SK-N-SH (cell line): Measurements from ENCODE around the gene INO80. TPM values are rescaled to one million over a fixed set of nuclear protein-coding genes. Genes with fewer than 3 reads are reported as not detected.
A peak's percentile ranks its signal among the peaks of the same experiment; 100 is the strongest.

Experiments used
- CTCF ChIA-PET: fragments of 300-600, 350-600 bp; formaldehyde crosslinking; extraction: SDS; loops from one replicate; lab custom pipeline; 2021; lab: Yijun Ruan, JAX
- POLR2A ChIA-PET: fragments of 350-600 bp; sonication (Branson Sonifier 250); formaldehyde crosslinking; extraction: SDS; loops from one replicate; lab custom pipeline; 2020; ENCODE audit warnings: antibody characterized with exemption, inconsistent platforms; lab: Yijun Ruan, JAX
- DNase-seq: peaks from one replicate; pipeline ENCODE4 v3.0.0; 2012
- H2AFZ ChIP-seq: fragments of 200-600 bp; sonication (generic); 2 replicates; pipeline ENCODE4 v1.8.1; 2016; ENCODE audit warnings: antibody characterized with exemption, mild to moderate bottlenecking, low read depth
- H3F3A ChIP-seq: fragments of 200-600 bp; sonication (generic); replicated peaks from 2 replicates; pipeline ENCODE3; 2016; ENCODE audit warnings: antibody characterized with exemption, mild to moderate bottlenecking; ENCODE audit not compliant: insufficient read depth
- H3K27ac ChIP-seq, 2 experiments: fragments of 200-500 bp in 1 of 2; fragments of 200-600 bp in 1 of 2; sonication (Bioruptor generic) in 1 of 2; sonication (generic), shearing (Covaris generic) in 1 of 2; 2 replicates each; pipeline versions ENCODE4 v1.5.1 to v1.6.1; 2014 to 2016; ENCODE audit warnings: low read depth in 2 of 2, inconsistent platforms in 1 of 2, low read length in 1 of 2, mild to moderate bottlenecking in 1 of 2, mixed read lengths in 1 of 2
- H3K27me3 ChIP-seq: fragments of 200-600 bp; sonication (generic), shearing (Covaris generic); 2 replicates; pipeline ENCODE4 v1.6.1; 2016; ENCODE audit warnings: mixed run types; ENCODE audit not compliant: insufficient read depth
- H3K36me3 ChIP-seq, 2 experiments: fragments of 200-500 bp in 1 of 2; fragments of 200-600 bp in 1 of 2; sonication (Bioruptor generic) in 1 of 2; sonication (generic) in 1 of 2; replicated peaks in 1 of 2; 2 replicates each; pipeline versions ENCODE3 to v1.5.1; 2014 to 2016; ENCODE audit warnings: low read length in 1 of 2, mild to moderate bottlenecking in 1 of 2; ENCODE audit not compliant: insufficient read depth in 2 of 2, control insufficient read depth in 1 of 2
- H3K4me1 ChIP-seq, 2 experiments: fragments of 200-500 bp in 1 of 2; fragments of 200-600 bp in 1 of 2; sonication (Bioruptor generic) in 1 of 2; sonication (generic), shearing (Covaris generic) in 1 of 2; 2 replicates each; pipeline versions ENCODE4 v1.5.1 to v1.6.1; 2014 to 2016; ENCODE audit warnings: low read depth in 1 of 2, low read length in 1 of 2, mixed run types in 1 of 2; ENCODE audit not compliant: insufficient read depth in 2 of 2, control insufficient read depth in 1 of 2
- H3K4me2 ChIP-seq: fragments of 200-600 bp; sonication (generic), shearing (Covaris generic); 2 replicates; pipeline ENCODE4 v1.6.1; 2017; ENCODE audit warnings: mixed run types
- H3K4me3 ChIP-seq, 2 experiments: fragments of 200-500 bp in 1 of 2; fragments of 200-600 bp in 1 of 2; sonication (Bioruptor generic) in 1 of 2; sonication (generic), shearing (Covaris generic) in 1 of 2; 2 replicates each; pipeline versions ENCODE4 v1.5.1 to v1.8.1; 2014 to 2016; ENCODE audit warnings: low read depth in 2 of 2, inconsistent platforms in 1 of 2, low read length in 1 of 2, mild to moderate bottlenecking in 1 of 2, mixed read lengths in 1 of 2, moderate library complexity in 1 of 2
- H3K79me2 ChIP-seq: fragments of 200-600 bp; sonication (generic); 2 replicates; pipeline ENCODE4 v1.8.1; 2017; ENCODE audit warnings: mild to moderate bottlenecking; ENCODE audit not compliant: insufficient read depth
- H3K9ac ChIP-seq: fragments of 200-600 bp; sonication (generic); 2 replicates; pipeline ENCODE4 v1.6.1; 2017; ENCODE audit warnings: mixed run types
- H3K9me2 ChIP-seq: fragments of 200-600 bp; sonication (generic); 2 replicates; pipeline ENCODE4 v1.6.1; 2017; ENCODE audit warnings: mixed run types
- H3K9me3 ChIP-seq: fragments of 200-600 bp; sonication (generic); 2 replicates; pipeline ENCODE4 v1.6.1; 2017; ENCODE audit warnings: mixed run types, mild to moderate bottlenecking, moderate library complexity
- H4K20me1 ChIP-seq: fragments of 200-600 bp; sonication (generic); 2 replicates; pipeline ENCODE4 v1.6.1; 2017; ENCODE audit warnings: mild to moderate bottlenecking, mixed run types; ENCODE audit not compliant: insufficient read depth
- ELF1 ChIP-seq: IDR thresholded peaks from 2 replicates; pipeline ENCODE4 v1.4.0; 2012
- FOXJ3 ChIP-seq: sonication (generic); formaldehyde crosslinking; IDR thresholded peaks from 2 replicates; pipeline ENCODE4 v1.5.1; 2020; ENCODE audit warnings: mild to moderate bottlenecking, missing genetic modification reagents
- MAX ChIP-seq: IDR thresholded peaks from 2 replicates; pipeline ENCODE4 v1.4.0; 2012; ENCODE audit warnings: low read depth
- MEF2A ChIP-seq: IDR thresholded peaks from 2 replicates; pipeline ENCODE4 v1.4.0; 2012; ENCODE audit warnings: low read depth, borderline replicate concordance
- PBX3 ChIP-seq: IDR thresholded peaks from 2 replicates; pipeline ENCODE4; 2012
- POLR2AphosphoS5 ChIP-seq: IDR thresholded peaks from 2 replicates; pipeline ENCODE4 v1.6.1; 2012; ENCODE audit warnings: low read depth, low read length
- RAD21 ChIP-seq: IDR thresholded peaks from 2 replicates; pipeline ENCODE4 v1.6.1; 2012; ENCODE audit warnings: mild to moderate bottlenecking, low read length
- RCOR1 ChIP-seq: fragments of 150-350 bp; IDR thresholded peaks from 2 replicates; pipeline ENCODE4 v1.6.1; 2017; ENCODE audit warnings: antibody characterized with exemption, low read length
- SIN3A ChIP-seq: IDR thresholded peaks from 2 replicates; pipeline ENCODE4 v1.6.1; 2012; ENCODE audit warnings: low read depth, mild to moderate bottlenecking, low read length, moderate library complexity, borderline replicate concordance
- TEAD4 ChIP-seq: IDR thresholded peaks from 2 replicates; pipeline ENCODE4 v1.4.0; 2012; ENCODE audit warnings: mild to moderate bottlenecking, borderline replicate concordance; ENCODE audit not compliant: insufficient read depth
- USF1 ChIP-seq: IDR thresholded peaks from 2 replicates; pipeline ENCODE4 v1.4.0; 2012; ENCODE audit warnings: low read depth, borderline replicate concordance
- WGBS: methylation state at CpG from one replicate; pipeline ENCODE4 v1.1.6; 2017; ENCODE audit warnings: low lambda C conversion rate; 5-methylcytosine and 5-hydroxymethylcytosine counted together
- polyA plus RNA-seq, 3 experiments: library from polyadenylated mRNA; depleted of rRNA; stranded (reverse); fragments of >200 nt; gene quantifications; 2 replicates each; pipeline ENCODE4 v1.2.3, GENCODE V29; 2012

The INO80 gene
- polyA plus RNA-seq, 1 of the 3 experiments (the other 2 are of a cell fraction): 4.6 TPM

DNA sequence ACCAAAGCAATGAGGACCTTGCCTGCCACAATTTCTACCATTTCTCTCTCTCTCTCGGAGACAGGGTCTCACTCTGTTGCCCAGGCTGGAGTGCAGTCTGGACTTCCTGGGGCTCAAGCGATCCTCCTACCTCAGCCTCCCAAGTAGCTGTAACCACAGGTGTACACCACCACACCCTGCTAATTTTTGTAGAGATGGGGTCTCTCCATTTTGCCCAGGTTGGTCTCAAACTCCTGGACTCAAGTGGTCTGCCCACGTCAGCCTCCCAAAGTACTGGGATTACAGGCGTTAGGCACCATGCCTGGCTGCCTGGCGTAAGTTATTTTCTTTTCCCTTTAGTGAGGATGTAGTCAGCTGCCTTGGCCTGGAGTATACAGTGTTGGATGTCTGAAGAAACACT lies 37.7 kb upstream of the INO80 start:
- H2AFZ ChIP-seq: no peak overlapping the region
- H3K9me3 ChIP-seq: no peaks in the 10 kb centered on the region
- TF ChIP-seq POLR2AphosphoS5: no peak
- TF ChIP-seq, all 33 proteins: peak for 0
- Histone ChIP-seq H3K9me2 (no peaks in the 10 kb centered on the region), H3K79me2 (no peaks in the 10 kb centered on the region), H3K4me1 (peaks cover 0 to 6% of the 10 kb centered on the region in 2 experiments; a peak in 1 of 4 replicates), H3K27ac (no peak overlapping the region), H4K20me1 (no peaks in the 10 kb centered on the region), H3K27me3 (no peaks in the 10 kb centered on the region), H3K9ac (no peak overlapping the region), H3F3A (peaks cover 5% of the 10 kb centered on the region), H3K4me2 (no peak overlapping the region), H3K36me3 (no peaks in the 10 kb centered on the region), H3K4me3 (no peak overlapping the region)
- ChIA-PET CTCF (no interaction called here), POLR2A (no interaction called here)
- WGBS: 84% methylated on average over 4 of the region's 5 CpGs
- DNase-seq: no peak

DNA sequence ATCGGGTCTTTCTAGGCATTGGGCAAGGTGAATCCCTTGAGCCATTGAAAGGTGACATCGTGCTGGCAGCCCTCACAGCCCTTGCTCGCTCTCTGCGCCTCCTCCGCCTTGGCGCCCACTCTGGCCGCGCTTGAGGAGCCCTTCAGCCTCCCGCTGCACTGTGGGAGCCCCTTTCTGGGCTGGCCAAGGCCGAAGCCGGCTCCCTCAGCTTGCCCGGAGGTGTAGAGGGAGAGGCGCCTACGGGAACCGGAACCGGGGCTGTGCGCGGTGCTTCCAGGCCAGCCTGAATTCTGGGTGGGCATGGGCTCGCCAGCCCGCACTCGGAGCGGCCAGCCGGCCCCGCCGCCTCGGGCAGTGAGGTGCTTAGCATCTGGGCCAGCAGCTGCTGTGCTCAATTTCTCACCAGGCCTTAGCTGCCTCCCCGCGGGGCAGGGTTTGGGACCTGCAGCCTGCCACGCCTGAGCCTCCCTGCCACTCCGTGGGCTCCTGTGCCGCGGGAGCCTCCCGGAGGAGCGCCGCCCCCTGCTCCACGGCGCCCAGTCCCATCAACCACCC lies 35.4 kb upstream of the INO80 start:
- Histone ChIP-seq H3K9me2 (no peaks in the 10 kb centered on the region), H3K4me1 (peaks cover 0 to 6% of the 10 kb centered on the region in 2 experiments; a peak in 1 of 4 replicates)
- DNase-seq: no peak
- CTCF ChIA-PET: no interaction called here
- TF ChIP-seq ELF1 (no peak), FOXJ3 (no peak), MAX (no peak), USF1 (no peak), RCOR1 (no peak), SIN3A (no peak), MEF2A (no peak), PBX3 (no peak)
- TF ChIP-seq, all 33 proteins: peak for 0
- Histone ChIP-seq H3K9ac (no peak overlapping the region), H3K4me2 (no peak overlapping the region), H3K4me3 (no peak overlapping the region), H3K9me3 (no peaks in the 10 kb centered on the region), H3F3A (peaks cover 5% of the 10 kb centered on the region), H3K79me2 (no peaks in the 10 kb centered on the region), H4K20me1 (no peaks in the 10 kb centered on the region), H3K27me3 (no peaks in the 10 kb centered on the region), H2AFZ (no peak overlapping the region), H3K27ac (no peak overlapping the region), H3K36me3 (no peaks in the 10 kb centered on the region)
- WGBS: 95% methylated on average over 22 of the region's 37 CpGs
- POLR2A ChIA-PET: no interaction called here

GRCh38 chr15:41150279-41150678 lies 34.2 kb upstream of the INO80 start:
- no peak overlapping the region for H3K9ac ChIP-seq
- no peaks in the 10 kb centered on the region for H3K36me3 ChIP-seq
- 0 out of 4 replicates have a peak overlapping the region, but pooled peaks of 1 of the 2 experiments have one; percentile 37 for H3K27ac ChIP-seq
- peaks cover 0 to 6% of the 10 kb centered on the region in 2 experiments; a peak in 1 of 4 replicates for H3K4me1 ChIP-seq
- no peak overlapping the region; the same call in 1 of the 2 replicates for H2AFZ ChIP-seq
- ChIA-PET CTCF (no interaction called here), POLR2A (no interaction called here)
- no peaks in the 10 kb centered on the region for H3K79me2 ChIP-seq
- H3K27me3 ChIP-seq: no peaks in the 10 kb centered on the region
- no peaks in the 10 kb centered on the region for H3K9me2 ChIP-seq
- H3K4me3 ChIP-seq: no peak overlapping the region
- H3F3A ChIP-seq: peaks cover 5% of the 10 kb centered on the region
- no peak for TF ChIP-seq TEAD4
- TF ChIP-seq RAD21: no peak
- TF ChIP-seq MAX: no peak
- H3K9me3 ChIP-seq: no peaks in the 10 kb centered on the region
- DNase-seq: no peak
- peak overlapping the region; percentile 63; the same call in 1 of the 2 replicates for H3K4me2 ChIP-seq
- H4K20me1 ChIP-seq: no peaks in the 10 kb centered on the region
- 87% methylated on average over 4 of the region's 4 CpGs for whole genome bisulfite sequencing
